HepG2 (cell line): ENCODE measurements around the gene STMN3. TPM values are rescaled to one million over a fixed set of nuclear protein-coding genes. Genes with fewer than 3 reads are reported as not detected.
A peak's percentile ranks its signal among the peaks of the same experiment; 100 is the strongest.

Experiments
- ASH2L ChIP-seq: fragments of 300-600, 200-600 bp; sonication (generic); IDR thresholded peaks from 2 replicates; pipeline ENCODE4 v1.7.0; 2017; ENCODE audit warnings: low read depth, mild to moderate bottlenecking, moderate library complexity, mixed read lengths, low read length; ENCODE audit not compliant: insufficient read length
- ATRX ChIP-seq: sonication (generic); formaldehyde crosslinking; IDR thresholded peaks from 2 replicates; pipeline ENCODE4 v1.4.0; 2020; ENCODE audit warnings: missing genetic modification reagents, borderline replicate concordance
- EZH2 ChIP-seq: conservative IDR thresholded peaks from 2 replicates; pipeline ENCODE4 v1.6.1; 2012; ENCODE audit warnings: mild to moderate bottlenecking, low read depth, low read length, moderate library complexity
- HINFP ChIP-seq: sonication (generic); formaldehyde crosslinking; IDR thresholded peaks from 2 replicates; pipeline ENCODE4 v1.4.0; 2020; ENCODE audit warnings: low read depth, mild to moderate bottlenecking, missing genetic modification reagents
- IKZF1 ChIP-seq: fragments of 450-650 bp; IDR thresholded peaks from 2 replicates; pipeline ENCODE4 v1.7.1; 2016
- JDP2 ChIP-seq: sonication (generic); formaldehyde crosslinking; IDR thresholded peaks from 2 replicates; pipeline ENCODE4 v1.8.1; 2022; ENCODE audit warnings: missing genetic modification reagents, borderline replicate concordance
- KDM6A ChIP-seq: IDR thresholded peaks from 2 replicates; pipeline ENCODE4 v1.6.1; 2016; ENCODE audit warnings: low read depth
- KLF15 ChIP-seq: sonication (generic); formaldehyde crosslinking; IDR thresholded peaks from 2 replicates; pipeline ENCODE4 v1.8.1; 2023; ENCODE audit warnings: borderline replicate concordance, mild to moderate bottlenecking, inconsistent platforms, missing genetic modification reagents, mixed read lengths
- KLF16 ChIP-seq, 2 experiments: sonication (generic) in 1 of 2; formaldehyde crosslinking in 1 of 2; IDR thresholded peaks; 2 replicates each; pipeline versions ENCODE4 v1.6.1 to v1.8.0; 2016 to 2023; ENCODE audit warnings: missing genetic modification reagents in 2 of 2, missing compliant biosample characterization in 1 of 2
- MAFF ChIP-seq: IDR thresholded peaks from 2 replicates; pipeline ENCODE4 v1.6.1; 2011; ENCODE audit warnings: low read depth, low read length, improper control_type of control experiment
- MTA1 ChIP-seq: sonication (generic); formaldehyde crosslinking; IDR thresholded peaks from 2 replicates; pipeline ENCODE4 v1.4.0; 2020; ENCODE audit warnings: missing genetic modification reagents, mild to moderate bottlenecking, borderline replicate concordance
- NBN ChIP-seq: fragments of 450-650 bp; conservative IDR thresholded peaks from 2 replicates; pipeline ENCODE4 v1.6.1; 2017
- NR2F1 ChIP-seq, 2 experiments: fragments of 450-650 bp in 1 of 2; formaldehyde crosslinking in 1 of 2; IDR thresholded peaks; 2 replicates each; pipeline versions ENCODE4 v1.5.0 to v1.6.1; 2016 to 2020; ENCODE audit warnings: mild to moderate bottlenecking in 1 of 2, missing compliant biosample characterization in 1 of 2, missing genetic modification reagents in 1 of 2, moderate library complexity in 1 of 2
- PRPF4 ChIP-seq: fragments of 200-400 bp; formaldehyde crosslinking; IDR thresholded peaks from 2 replicates; pipeline ENCODE4 v1.6.1; 2016; ENCODE audit warnings: low read length, low read depth; ENCODE audit not compliant: poor library complexity, severe bottlenecking
- ZBTB38 ChIP-seq: sonication (generic); formaldehyde crosslinking; IDR thresholded peaks from 2 replicates; pipeline ENCODE4 v1.5.1; 2020; ENCODE audit warnings: mild to moderate bottlenecking, missing genetic modification reagents
- ZIK1 ChIP-seq: sonication (generic); formaldehyde crosslinking; IDR thresholded peaks from 2 replicates; pipeline ENCODE4 v1.5.0; 2020; ENCODE audit warnings: mild to moderate bottlenecking, low read depth, missing genetic modification reagents, borderline replicate concordance
- ZMAT3 ChIP-seq: sonication (generic); formaldehyde crosslinking; conservative IDR thresholded peaks from 2 replicates; pipeline ENCODE4 v1.7.0; 2021; ENCODE audit warnings: missing genetic modification reagents
- ZNF253 ChIP-seq: sonication (generic); formaldehyde crosslinking; IDR thresholded peaks from 2 replicates; pipeline ENCODE4 v1.8.0; 2022; ENCODE audit warnings: mild to moderate bottlenecking, missing genetic modification reagents, borderline replicate concordance
- ZNF672 ChIP-seq: sonication (generic); formaldehyde crosslinking; IDR thresholded peaks from 2 replicates; pipeline ENCODE4 v1.8.1; 2022; ENCODE audit warnings: missing genetic modification reagents
- ZNF709 ChIP-seq: sonication (generic); formaldehyde crosslinking; IDR thresholded peaks from 2 replicates; pipeline ENCODE4 v1.5.0; 2020; ENCODE audit warnings: mild to moderate bottlenecking, missing genetic modification reagents
- ZNF713 ChIP-seq: sonication (generic); formaldehyde crosslinking; IDR thresholded peaks from 2 replicates; pipeline ENCODE4 v1.4.0; 2020; ENCODE audit warnings: mild to moderate bottlenecking, missing genetic modification reagents
- ZNF792 ChIP-seq: IDR thresholded peaks from 2 replicates; pipeline ENCODE4 v1.6.1; 2016
- polyA plus RNA-seq, 8 experiments: library from polyadenylated mRNA; depleted of rRNA in 3 of 8; stranded (reverse) in 7 of 8; unstranded in 1 of 8; fragments of >200 nt; fragmentation: Illumina TruSeq in 4 of 8; extraction: Trizol in 4 of 8; gene quantifications; 2 replicates each; pipeline versions ENCODE4 v1.2.1 to v1.2.3, GENCODE V29; 2011 to 2016; ENCODE audit warnings: low read depth in 4 of 8, missing spikeins in 1 of 8, mixed read lengths in 1 of 8; ENCODE audit not compliant: insufficient read depth in 1 of 8
- total RNA-seq, 5 experiments: library from RNA; depleted of rRNA; stranded (reverse); fragments of >200 nt; fragmentation: Illumina TruSeq; extraction: Trizol; gene quantifications; 2 replicates each; pipeline ENCODE4 v1.2.3, GENCODE V29; 2016; ENCODE audit warnings: low read depth in 1 of 5
- TF ChIP-seq, protein P1 (sequence below): sonication (generic); formaldehyde crosslinking; conservative IDR thresholded peaks from 2 replicates; pipeline ENCODE4 v1.8.1; 2023; ENCODE audit warnings: missing genetic modification reagents
- TF ChIP-seq, protein P2 (sequence below): IDR thresholded peaks from 2 replicates; pipeline ENCODE4 v1.6.1; 2016; ENCODE audit warnings: control low read depth
- TF ChIP-seq, protein P3 (sequence below): sonication (generic); formaldehyde crosslinking; IDR thresholded peaks from 2 replicates; pipeline ENCODE4 v1.4.0; 2020; ENCODE audit warnings: mild to moderate bottlenecking, missing genetic modification reagents

STMN3 gene
- total and polyA plus RNA-seq, 2 of the 13 experiments (the other 11 are each of a cell fraction or from before 2014, with no cell fraction given), result 21.0 to 48.3 TPM

DNA sequence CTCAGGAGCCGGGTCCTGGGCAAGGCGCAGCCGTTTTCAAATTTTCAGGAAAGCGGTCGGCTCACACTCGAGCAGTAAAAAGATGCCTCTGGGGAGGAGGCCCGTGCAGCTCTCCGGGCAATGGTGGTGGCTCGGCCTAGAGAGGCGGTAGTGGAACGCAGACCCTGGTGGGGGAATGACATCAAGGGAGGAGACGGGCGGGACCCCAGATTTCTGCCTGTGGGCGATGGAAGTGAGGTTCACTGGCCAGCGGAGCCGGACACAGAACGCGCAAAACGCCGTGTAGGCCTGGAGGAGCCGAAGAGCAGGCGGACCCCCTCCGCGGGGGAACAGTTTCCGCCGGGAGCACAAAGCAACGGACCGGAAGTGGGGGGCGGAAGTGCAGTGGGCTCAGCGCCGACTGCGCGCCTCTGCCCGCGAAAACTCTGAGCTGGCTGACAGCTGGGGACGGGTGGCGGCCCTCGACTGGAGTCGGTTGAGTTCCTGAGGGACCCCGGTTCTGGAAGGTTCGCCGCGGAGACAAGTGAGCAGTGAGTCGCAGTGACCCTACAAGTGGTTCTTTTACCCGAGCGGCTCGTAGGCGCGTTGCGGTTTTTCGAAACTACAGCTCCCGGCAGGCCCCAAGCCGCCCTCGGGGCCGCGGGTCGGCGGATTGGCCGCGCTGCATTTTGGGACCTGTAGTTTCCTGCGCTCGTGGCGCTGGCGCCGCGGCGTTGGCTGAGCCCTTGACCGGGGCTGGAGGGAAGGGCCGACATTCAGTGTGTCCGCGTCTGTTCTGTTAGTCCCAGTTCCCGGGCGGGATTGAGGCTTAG is 4.9 kb upstream of the STMN3 start, which contains the start of gene RTEL1 (continued):
- TF ChIP-seq KLF16 (CRISPR knock-in tag; IDR thresholded peaks at IDR 0.05) (peak; percentile 78 to 99), EZH2 (no peak), ZBTB38 (CRISPR knock-in tag) (peak; percentile 95), ZNF253 (CRISPR knock-in tag) (no peak), IKZF1 (no peak), ZNF792 (peak; percentile 80; the same call in 1 of the 2 replicates), ZMAT3 (CRISPR knock-in tag) (peak; percentile 69), KDM6A (CRISPR knock-in tag) (no peak), PRPF4 (no peak), ZIK1 (0 out of 2 replicates have a peak, but pooled peaks have one; percentile 30), ZNF713 (CRISPR knock-in tag) (0 out of 2 replicates have a peak, but pooled peaks have one; percentile 22), ZNF672 (no peak), MTA1 (CRISPR knock-in tag) (no peak; the same call in 1 of the 2 replicates), NR2F1 (CRISPR knock-in tag; IDR thresholded peaks at IDR 0.05) (peak in 1 of 2 experiments; percentile 51; a peak in 2 of 4 replicates), ATRX (CRISPR knock-in tag) (no peak), KLF15 (peak; percentile 98; the same call in 1 of the 2 replicates), NBN (no peak), MAFF (no peak), JDP2 (no peak), ASH2L (peak; percentile 100), ZNF709 (peak; percentile 90), HINFP (peak; percentile 63)
- TF ChIP-seq, protein P1, sequence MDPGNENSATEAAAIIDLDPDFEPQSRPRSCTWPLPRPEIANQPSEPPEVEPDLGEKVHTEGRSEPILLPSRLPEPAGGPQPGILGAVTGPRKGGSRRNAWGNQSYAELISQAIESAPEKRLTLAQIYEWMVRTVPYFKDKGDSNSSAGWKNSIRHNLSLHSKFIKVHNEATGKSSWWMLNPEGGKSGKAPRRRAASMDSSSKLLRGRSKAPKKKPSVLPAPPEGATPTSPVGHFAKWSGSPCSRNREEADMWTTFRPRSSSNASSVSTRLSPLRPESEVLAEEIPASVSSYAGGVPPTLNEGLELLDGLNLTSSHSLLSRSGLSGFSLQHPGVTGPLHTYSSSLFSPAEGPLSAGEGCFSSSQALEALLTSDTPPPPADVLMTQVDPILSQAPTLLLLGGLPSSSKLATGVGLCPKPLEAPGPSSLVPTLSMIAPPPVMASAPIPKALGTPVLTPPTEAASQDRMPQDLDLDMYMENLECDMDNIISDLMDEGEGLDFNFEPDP (CRISPR knock-in tag), result no peak; the same call in 1 of the 2 replicates
- TF ChIP-seq, protein P2, sequence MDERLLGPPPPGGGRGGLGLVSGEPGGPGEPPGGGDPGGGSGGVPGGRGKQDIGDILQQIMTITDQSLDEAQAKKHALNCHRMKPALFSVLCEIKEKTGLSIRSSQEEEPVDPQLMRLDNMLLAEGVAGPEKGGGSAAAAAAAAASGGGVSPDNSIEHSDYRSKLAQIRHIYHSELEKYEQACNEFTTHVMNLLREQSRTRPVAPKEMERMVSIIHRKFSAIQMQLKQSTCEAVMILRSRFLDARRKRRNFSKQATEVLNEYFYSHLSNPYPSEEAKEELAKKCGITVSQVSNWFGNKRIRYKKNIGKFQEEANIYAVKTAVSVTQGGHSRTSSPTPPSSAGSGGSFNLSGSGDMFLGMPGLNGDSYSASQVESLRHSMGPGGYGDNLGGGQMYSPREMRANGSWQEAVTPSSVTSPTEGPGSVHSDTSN, result no peak
- TF ChIP-seq, protein P3, sequence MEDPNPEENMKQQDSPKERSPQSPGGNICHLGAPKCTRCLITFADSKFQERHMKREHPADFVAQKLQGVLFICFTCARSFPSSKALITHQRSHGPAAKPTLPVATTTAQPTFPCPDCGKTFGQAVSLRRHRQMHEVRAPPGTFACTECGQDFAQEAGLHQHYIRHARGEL (CRISPR knock-in tag), result peak; percentile 61; the same call in 1 of the 2 replicates
